ENCODE measurements around the gene PABPC1L.
A peak's percentile ranks its signal among the peaks of the same experiment; 100 is the strongest.

PABPC1L gene

DNA sequence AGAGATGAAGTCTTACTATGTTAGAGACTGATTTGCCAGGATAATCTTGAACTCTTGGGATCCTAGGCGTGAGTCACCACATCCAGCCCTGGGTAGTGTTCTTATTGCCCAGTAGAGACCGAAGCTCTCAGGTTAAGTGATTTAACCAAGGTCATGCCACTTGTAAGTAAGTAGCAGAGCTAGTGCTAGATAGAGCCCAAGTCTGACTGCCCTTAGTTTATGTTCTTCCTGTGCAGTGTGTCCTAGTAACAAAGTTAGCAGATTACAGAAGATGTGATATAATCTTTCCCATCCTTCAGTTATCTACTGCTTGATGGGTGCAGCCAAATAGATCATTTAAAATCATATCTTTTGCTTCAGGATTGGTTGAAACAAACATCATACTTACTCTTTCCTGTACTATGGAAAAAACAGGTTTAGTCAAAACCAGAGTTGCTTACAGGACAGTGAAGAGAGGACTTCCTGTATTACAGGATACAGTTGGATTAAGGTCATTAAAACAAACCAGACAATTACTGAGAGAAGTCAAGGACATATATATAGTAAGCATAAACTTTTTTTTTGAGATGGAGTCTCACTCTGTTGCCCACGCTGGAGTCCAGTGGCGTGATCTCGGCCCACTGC is 9.5 kb upstream of the PABPC1L start:
- DNase-seq (ENCODE audit: low spot score), result no peak

DNA sequence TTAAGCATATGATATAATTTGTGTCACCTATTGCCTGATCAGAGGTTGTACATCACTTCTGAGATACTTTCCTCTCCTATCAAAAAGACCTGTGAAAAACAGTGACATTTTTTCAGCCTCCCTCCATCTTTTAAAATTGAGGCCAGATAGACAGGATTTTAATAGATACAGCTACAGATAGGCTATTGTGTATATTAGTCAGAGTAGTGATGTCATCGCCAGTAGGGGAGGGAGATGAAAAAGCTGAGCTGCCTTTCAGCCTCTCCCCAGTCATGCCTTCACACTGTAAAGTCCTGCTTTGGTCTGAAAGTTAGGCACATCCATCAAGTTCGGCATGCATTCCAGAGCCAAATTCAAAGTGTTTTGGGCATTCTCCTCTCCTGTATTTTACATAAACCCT is 7.9 kb upstream of the PABPC1L start:
- no peak for DNase-seq (ENCODE audit: low spot score)

DNA sequence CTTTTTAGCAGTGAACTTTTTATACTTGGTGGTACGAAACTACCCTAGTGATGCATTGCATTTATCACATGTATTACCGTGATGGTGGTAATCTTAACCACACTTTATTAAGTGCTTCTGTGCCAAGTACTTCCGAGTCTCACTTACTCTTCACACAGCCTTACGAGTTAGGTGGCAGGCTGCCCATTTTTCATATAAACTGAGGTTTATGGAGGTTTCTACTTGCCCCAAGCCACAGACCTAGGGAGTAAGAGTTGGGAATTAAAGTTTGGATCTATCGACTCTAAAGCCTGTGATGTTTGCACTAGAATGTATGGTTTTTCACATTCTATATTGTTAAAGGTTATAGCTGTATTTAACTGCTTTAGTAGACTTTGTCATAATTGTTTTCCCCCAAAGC is 5.5 kb upstream of the PABPC1L start:
- DNase-seq (ENCODE audit: low spot score), result no peak

DNA sequence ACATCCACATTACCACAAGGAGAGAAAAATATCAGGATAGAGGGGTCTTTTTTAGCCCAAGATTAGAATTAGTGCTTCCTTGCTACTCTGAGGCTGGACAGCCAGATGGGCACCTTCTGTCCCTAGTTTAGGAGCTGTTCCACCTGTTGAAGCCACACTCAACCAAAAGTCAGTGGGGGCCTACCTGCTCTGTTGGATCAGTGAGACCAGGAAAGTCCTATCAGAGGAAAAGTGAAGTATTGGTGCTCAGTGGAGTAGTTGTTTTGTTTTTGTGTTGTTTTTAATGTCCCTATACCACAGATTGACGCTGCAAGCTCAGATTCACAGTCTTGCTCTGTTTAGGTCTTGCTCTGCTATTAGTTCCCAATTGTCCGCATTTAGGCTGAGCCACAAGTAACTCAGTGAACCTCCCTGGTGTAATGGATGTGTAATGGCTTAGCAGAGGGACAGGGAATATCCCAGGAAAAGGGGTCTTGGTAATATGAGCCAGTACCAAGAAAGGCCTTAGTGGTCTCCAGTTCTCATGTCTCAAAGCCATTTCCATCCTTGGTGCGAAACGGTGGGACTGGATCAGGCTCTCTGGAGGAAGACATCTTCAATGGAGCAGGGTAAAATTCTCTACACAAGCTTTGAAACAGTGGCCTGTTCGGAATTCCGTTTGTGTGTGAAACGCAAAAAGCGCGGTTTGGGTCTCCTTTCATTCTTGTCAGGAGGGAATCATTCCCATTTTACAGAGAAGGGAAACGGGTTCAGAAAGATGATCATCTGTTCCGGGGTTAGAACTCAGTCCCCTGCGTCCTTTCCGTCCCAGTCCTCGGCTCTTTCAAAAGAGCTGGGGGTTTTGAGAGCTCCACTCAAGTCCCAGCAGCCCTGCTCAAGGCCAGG is 631 bp upstream of the PABPC1L start:
- DNase-seq (ENCODE audit: low spot score), result no peak

DNA sequence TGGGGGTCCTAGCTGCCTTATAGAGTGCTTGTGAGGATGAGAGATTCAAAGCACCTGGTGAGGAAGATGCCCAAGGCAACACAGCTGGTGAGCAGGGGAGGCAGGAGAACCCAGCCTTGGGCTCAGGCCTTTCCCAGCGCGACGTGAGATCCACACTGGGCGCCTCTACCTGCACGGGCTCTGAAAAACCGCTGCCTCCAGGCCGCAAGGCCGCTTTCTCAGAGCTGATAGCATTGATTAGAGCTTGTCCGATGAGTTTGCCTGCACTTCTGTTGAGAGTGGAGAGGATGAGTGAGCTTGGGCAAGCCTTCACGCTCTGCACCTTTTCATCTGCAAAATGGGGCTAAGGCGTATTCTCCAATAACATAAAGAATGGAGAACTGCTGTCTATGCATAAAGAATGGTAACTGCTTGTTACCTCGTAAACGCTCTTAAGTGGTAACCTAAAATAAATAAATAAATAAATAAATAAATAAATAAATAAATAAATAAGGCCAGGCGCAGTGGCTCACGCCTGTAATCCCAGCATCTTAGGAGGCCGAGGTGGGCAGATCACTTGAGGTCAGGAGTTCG is 916 bp downstream of the PABPC1L start:
- DNase-seq (ENCODE audit: low spot score), result peak; percentile 54

DNA sequence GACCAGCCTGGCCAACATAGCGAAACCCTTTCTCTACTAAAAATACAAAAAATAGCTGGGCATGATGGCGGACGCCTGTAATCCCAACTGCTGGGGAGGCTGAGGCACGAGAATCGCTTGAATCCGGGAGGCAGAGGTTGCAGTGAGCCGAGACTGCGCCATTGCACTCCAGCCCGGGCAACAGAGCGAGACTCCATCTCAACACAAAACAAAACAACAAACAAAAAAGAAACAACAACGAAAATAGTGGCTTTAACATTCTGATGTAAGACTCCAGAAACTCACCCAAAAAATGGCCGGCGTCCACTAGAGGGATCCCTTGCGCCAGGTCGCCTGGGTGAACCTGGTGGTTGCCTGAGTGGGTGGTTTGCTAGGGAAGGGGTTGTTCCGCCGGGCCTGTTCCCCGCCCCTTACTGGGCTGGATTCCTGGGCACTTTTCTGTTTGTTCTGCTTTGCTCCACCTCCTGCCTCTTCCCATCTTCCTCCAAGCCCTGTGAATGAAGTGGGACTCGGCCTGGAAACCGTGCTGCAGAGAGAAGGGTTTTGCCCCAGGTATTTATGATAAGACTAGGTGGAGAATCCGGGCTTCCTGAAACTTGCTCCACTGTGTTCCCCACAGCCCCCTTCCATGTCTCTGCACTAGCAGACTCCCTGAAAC is 1.5 kb downstream of the PABPC1L start:
- peak; percentile 88 for DNase-seq (ENCODE audit: low spot score)

DNA sequence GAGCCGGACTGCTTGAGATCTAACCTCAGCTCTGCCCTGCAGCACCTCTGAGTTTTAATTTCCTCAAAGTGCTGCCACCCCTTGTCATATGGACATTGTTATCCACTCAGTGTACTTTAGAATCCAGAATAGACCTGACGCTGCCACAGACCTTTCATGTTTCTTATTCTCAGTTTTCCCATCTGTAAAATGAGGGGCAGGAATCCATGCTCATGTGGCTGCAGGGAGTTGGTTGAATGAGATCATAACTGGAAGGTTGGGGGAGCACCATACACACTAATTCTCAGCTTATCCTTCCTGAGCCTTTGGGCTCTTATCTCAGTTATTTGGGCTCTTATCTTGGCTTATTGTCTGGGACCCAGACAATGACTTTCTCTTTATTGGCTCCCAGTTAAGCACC is 2.3 kb downstream of the PABPC1L start:
- DNase-seq (ENCODE audit: low spot score), result no peak

DNA sequence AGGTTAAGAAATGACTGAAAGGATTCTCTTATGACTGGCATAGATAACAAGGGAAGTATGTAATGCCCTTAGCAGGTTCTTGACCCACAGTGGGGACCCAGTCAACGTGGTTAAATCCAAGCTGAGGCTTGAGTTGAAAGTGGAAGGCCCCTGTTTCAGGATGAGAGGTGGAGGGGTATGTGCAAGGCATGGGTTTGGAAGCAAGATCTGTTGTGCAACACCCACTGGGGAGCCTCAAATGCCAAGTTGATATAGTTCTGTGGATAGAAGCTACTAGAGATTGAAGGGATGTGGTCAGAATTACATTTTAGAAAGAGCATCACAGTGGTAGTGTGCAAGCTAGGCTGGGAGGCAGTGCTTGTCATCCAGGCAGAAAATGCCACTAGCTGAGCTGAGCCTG is 5.1 kb downstream of the PABPC1L start:
- DNase-seq (ENCODE audit: low spot score), result no peak

DNA sequence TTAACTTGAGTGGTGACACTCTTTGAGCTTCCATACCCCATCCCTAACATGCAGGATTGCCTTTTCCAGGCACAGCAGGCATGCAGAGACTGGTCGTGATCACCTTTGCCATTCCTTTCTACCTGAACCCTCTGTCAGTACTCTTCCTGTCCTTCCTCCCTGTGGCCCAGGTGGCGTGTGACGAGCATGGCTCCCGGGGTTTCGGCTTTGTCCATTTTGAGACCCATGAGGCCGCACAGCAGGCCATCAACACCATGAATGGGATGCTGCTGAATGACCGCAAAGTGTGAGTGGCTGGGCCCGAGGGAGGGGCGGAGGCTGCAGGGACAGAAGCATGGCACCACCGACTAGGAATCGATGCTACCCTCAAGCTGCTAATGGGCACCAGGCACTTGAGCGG is 6.7 kb downstream of the PABPC1L start:
- no peak for DNase-seq (ENCODE audit: low spot score)

DNA sequence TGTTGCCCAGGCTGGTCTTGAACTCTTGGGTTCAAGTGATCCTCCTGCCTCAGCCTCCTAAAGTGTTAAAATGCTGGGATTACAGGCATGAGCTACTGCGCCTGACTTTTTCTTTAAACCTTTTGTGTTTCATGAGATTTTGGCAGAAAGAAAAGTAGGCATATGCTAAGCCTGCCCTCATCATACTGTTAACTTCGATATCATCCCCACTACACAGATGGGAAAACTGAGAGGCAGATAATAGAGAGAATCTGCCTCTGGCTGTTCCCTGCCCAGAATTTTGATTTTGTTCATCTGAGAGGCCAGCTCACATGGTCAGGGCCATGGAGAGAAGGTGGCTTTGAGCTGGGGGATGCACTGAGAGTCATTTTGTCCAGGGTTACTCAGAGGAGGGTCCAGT is 7.5 kb downstream of the PABPC1L start:
- no peak for DNase-seq (ENCODE audit: low spot score)

DNA sequence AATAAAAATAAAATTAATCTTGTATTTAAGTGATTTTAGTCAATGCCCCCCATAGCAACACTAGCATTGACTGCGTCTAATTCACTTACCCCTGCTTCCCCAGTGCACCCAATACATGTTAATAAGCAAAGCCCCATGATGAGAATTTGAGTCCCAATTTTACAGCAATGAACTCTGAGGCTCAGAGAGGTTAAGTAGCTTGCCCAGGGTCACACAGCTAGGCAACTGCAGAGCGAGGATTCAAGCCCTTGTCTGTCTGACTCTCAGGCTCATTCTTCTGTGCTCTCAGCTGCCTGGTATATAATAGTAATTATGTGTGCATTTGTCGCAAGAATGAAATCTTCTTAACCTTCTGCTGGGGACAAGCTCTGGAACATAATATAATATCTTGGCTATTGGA is 8.5 kb downstream of the PABPC1L start:
- no peak for DNase-seq (ENCODE audit: low spot score)

DNA sequence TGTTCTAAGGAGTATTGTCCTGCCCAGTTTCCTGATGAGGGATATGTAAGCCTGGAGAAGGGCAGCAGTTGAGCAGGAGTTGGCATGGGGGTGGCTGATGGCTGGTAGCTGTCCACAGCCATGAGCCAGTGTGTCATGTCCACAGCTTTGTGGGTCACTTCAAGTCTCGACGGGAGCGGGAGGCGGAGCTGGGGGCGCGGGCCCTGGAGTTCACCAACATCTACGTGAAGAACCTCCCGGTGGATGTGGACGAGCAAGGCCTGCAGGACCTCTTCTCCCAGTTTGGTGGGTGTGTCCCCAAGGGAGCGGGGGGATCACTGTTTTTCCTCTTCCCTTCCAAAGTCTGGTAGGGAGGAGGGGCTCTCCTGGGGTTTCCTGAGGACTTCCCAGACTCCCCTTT is 8.9 kb downstream of the PABPC1L start:
- DNase-seq (ENCODE audit: low spot score), result no peak

DNA sequence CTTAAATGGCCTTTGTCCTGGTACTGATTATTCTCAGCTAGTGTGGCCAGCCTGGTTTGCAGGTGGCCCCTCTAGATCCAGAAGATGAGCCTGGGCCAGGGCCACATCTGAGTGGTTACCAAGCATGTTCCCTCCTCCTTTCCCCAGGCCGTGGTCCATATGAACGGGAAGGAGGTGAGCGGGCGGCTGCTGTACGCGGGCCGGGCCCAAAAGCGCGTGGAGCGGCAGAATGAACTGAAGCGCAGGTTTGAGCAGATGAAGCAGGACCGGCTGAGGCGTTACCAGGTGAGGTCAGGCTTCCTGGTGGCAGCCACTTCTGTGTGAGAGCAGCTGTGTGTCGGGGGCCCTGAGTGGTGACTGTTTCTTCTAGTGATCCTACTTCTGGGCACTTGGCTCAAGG is 11.6 kb downstream of the PABPC1L start:
- DNase-seq (ENCODE audit: low spot score), result no peak

DNA sequence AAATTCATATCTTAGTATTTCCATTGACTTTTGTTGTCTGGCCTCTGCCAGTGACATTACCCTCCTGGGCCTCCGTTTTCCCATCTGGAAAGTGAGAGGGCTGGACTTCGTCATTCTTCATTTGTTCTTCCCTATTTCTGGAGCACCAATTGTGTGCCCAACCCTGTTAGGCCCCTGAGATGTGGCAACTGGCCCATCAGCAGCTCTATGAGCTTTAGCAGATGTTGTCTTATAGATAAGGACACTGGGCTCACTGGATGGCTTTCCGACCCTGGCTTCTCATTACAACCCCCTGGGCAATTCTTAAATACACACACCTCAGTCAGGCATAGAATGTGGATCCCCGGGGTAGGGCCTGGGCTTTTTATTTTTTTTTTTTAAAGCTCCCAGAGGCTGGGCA is 14.7 kb downstream of the PABPC1L start:
- no peak for DNase-seq (ENCODE audit: low spot score)

DNA sequence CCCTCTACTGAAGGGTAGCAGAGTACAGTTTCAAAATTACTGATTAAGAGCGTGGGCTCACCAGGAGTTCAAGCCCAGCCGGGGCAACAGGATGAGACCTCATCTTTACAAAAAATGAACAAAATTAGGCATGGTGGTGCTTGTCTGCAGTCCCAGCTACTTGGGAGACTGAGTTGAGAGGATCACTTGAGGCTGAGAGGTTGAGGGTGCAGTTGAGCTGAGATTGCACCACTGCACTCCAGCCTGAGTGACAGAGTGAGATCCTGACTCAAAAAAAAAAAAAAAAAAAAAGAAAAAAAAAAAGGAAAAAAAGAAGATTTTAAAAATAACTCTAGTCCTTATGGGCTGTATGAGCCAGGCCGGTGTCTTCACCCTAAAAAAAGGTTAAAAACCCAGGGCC is 18.7 kb downstream of the PABPC1L start:
- DNase-seq (ENCODE audit: low spot score), result no peak

DNA sequence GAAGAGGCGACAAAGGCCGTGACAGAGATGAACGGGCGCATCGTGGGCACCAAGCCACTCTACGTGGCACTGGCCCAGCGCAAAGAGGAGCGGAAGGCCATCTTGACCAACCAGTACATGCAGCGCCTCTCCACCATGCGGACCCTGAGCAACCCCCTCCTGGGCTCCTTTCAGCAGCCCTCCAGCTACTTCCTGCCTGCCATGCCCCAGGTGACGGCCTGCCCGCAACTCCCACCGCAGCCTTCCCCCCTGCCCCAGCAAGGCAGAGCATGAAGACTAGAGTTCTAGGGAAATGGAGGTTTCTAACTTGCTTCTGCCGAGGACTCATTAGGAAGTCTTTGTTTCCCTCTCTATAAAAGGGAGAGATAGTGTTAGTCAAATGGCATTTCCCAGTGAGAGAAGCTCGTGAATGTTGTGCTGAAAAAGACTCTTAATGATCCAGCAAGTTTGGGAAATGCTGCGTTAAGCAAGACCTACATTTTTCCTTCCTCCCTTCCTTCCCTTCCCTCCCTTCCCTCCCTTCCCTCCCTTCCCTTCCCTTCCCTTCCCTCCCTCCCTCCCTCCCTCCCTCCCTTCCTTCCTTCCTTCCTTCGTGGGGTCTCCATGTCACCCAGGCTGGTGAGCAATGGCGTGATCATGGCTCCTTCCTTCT is 20.8 kb downstream of the PABPC1L start:
- no peak for DNase-seq (ENCODE audit: low spot score)

DNA sequence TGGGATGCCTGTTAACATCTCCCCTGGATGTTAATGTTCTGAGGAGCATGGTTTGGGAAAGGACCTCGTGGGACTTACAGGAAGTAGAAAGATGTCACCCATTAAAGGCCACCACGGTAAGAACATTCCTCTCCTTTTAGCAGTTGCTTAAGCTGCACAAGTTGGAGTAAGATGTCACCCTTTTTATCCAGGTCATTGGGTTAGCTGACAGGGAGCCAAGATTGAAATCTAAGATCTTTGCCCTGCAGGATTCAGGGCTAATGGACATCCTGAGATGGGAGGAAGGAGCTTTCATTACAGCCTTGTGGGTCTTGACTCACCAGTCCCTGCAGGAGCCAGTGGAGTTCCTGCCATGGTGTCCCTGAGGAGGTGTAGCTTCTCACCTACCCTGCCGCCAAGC is 22.1 kb downstream of the PABPC1L start:
- DNase-seq (ENCODE audit: low spot score), result no peak

DNA sequence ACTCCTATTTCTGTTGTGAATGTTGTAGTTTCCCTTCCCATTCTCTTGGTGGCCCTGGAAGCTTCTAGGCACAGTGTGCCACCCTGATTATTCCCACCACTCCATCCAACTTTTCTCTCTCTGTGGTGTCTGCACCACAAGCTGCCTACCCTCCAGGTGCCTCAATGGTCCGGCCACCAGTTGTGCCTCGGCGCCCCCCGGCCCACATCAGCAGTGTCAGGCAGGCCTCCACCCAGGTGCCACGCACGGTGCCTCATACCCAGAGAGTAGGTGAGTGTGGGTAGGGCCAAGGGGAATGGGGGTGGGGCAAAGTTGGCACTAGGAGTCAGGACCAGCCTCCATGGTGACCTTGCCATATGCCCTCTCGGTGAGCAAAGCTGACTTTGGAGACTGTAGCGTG is 23.1 kb downstream of the PABPC1L start:
- DNase-seq (ENCODE audit: low spot score), result no peak

DNA sequence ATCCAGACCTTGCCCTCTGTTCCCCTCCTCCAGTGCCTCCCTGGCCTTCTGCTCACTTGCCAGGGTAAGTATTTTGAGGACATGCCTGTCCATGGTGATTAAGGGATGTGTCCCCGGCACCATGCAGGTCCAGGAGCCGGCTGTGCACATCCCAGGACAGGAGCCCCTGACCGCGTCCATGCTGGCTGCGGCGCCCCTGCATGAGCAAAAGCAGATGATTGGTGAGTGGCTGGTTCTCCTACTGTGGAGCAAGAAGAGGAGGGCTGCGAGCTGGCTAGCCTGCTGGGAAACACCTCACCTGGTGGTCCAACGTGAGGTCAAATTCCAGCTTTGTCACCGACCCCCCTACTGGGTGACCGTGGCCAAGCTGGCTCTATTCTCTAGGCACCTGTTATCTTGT is 26.6 kb downstream of the PABPC1L start:
- no peak for DNase-seq (ENCODE audit: low spot score)

DNA sequence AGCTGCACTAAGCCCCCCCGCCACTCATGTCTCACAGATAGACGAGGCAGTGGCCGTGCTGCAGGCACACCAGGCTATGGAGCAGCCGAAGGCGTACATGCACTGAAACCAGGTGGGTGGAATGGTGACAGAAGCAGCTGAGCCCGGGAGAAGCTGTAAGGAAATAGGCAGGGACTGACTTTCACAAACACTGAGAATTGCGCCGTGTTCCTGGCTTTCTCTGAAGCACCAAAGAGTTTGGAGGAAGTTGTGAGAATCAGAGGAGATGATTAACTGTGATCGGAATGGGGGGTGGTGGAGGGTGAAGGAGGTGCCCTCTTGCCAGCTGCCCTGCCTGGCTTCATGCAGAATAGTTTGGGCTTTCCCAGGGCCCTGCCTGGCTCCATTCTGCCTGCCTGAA is 28.8 kb downstream of the PABPC1L start:
- DNase-seq (ENCODE audit: low spot score), result no peak

DNA sequence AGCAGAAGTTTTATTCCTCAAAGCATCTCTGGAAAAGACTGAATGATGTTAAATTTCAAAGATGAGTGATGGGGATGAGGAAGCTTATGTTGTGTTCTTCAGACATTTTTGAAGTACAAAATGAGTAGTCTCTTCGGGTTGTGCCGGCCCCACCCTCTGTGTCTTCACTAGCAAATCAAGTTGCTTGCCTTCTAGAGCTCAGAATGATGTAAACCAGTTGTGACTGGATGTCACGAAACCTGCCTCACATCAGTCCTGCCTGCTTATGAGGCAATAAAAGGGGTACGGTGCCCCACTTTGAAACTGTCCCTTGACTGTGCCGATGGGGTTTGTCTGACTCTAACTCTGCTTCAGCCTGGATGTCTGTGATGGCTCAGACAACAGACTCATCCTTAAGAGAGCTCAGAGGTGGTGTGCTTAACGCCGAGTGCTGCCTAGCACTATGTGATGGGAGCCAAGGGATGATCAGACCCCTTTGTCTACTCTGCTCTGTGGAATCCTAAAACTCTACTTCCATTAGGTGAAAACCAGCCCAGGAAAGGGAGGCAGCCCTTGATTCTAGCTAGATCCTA is 31.3 kb downstream of the PABPC1L start:
- no peak for DNase-seq (ENCODE audit: low spot score)

All from ecto neural progenitor cell (in vitro differentiated cells).